ENCODE data around the gene CLMP. TPM values are rescaled to one million over a fixed set of nuclear protein-coding genes. Genes with fewer than 3 reads are reported as not detected.

CLMP gene
- total RNA-seq, 1 experiment from 2014 or later = 5.4 TPM

- BruUV-seq (replicated peaks) = no TSS peak
- no peak for DNase-seq
- H2AFZ ChIP-seq = no peak overlapping the region
- H3K27ac ChIP-seq = no peak overlapping the region
- H3K79me2 ChIP-seq (ENCODE audit: low read depth) = no peaks in the 10 kb centered on the region
- H3F3A ChIP-seq (ENCODE audit: insufficient read depth, low read depth) = no peaks in the 10 kb centered on the region
- no peaks in the 10 kb centered on the region for H3K36me3 ChIP-seq (ENCODE audit: low read depth)
- H3K9me3 ChIP-seq (ENCODE audit: insufficient read depth, low read depth) = no peaks in the 10 kb centered on the region
- CTCF ChIA-PET = interaction anchor here (0.7 kb wide), 1 partner anchor 258 kb away, joined by 3 read pairs; no protein-coding TSS in a partner anchor
- no peaks in the 10 kb centered on the region for H4K20me1 ChIP-seq (ENCODE audit: insufficient read depth)
- intact Hi-C loops (cut with micrococcal nuclease; ENCODE audit: unreplicated experiment) = no loop called here
- H3K9me2 ChIP-seq (ENCODE audit: insufficient read depth) = no peaks in the 10 kb centered on the region
- H3K4me3 ChIP-seq = no peak overlapping the region
- POLR2A ChIA-PET (ENCODE audit: unreplicated experiment) = no interaction called here
- H3K4me2 ChIP-seq = no peak overlapping the region
- TF ChIP-seq CTCF (conservative IDR thresholded peaks at IDR 0.05) (no peak), EZH2 (IDR thresholded peaks at IDR 0.05; ENCODE audit: low read depth) (no peak)
- no peaks in the 10 kb centered on the region for H3K4me1 ChIP-seq (replicated peaks; ENCODE audit: insufficient read depth)
- H3K27me3 ChIP-seq (ENCODE audit: insufficient read depth, low read depth) = no peaks in the 10 kb centered on the region
Measured at GRCh38 chr11:123030517-123030916, 164.5 kb downstream of the CLMP start.

GRCh38 chr11:123020968-123021367, 174.1 kb downstream of the CLMP start:
- H3K9me2 ChIP-seq (ENCODE audit: insufficient read depth) = no peaks in the 10 kb centered on the region
- no peaks in the 10 kb centered on the region for H3F3A ChIP-seq (ENCODE audit: insufficient read depth, low read depth)
- H3K4me1 ChIP-seq (replicated peaks; ENCODE audit: insufficient read depth) = peaks cover 5% of the 10 kb centered on the region; the same call in 1 of the 2 replicates
- no peaks in the 10 kb centered on the region for H3K27me3 ChIP-seq (ENCODE audit: insufficient read depth, low read depth)
- H3K4me3 ChIP-seq = no peak overlapping the region
- no peak overlapping the region for H3K27ac ChIP-seq
- H2AFZ ChIP-seq = peak overlapping the region; percentile 76; the same call in 1 of the 2 replicates
- no TSS peak for BruUV-seq (replicated peaks)
- intact Hi-C loops (cut with micrococcal nuclease; ENCODE audit: unreplicated experiment) = loop anchor here (1.0 to 5.0 kb wide), 2 partner anchors 109 to 225 kb away; no protein-coding TSS in a partner anchor
- ChIA-PET POLR2A (ENCODE audit: unreplicated experiment) (interaction anchor here (0.5 kb wide), 2 partner anchors 157 to 217 kb away, joined by 3 to 6 read pairs; no protein-coding TSS in a partner anchor), CTCF (interaction anchor here (0.6 to 1.8 kb wide), 11 partner anchors 13 to 547 kb away, joined by 3 to 19 read pairs (median 4); no protein-coding TSS in a partner anchor)
- no peak overlapping the region for H3K4me2 ChIP-seq
- H3K9me3 ChIP-seq (ENCODE audit: insufficient read depth, low read depth) = 0 out of 2 replicates have a peak, but pooled peaks cover 4% of the 10 kb centered on the region
- peak in 1 of 2 experiments; percentile 6 for DNase-seq
- no peaks in the 10 kb centered on the region for H3K36me3 ChIP-seq (ENCODE audit: low read depth)
- H4K20me1 ChIP-seq (ENCODE audit: insufficient read depth) = no peaks in the 10 kb centered on the region
- H3K79me2 ChIP-seq (ENCODE audit: low read depth) = no peaks in the 10 kb centered on the region
- peak; percentile 73 for TF ChIP-seq CTCF (conservative IDR thresholded peaks at IDR 0.05)
- no peak for TF ChIP-seq EZH2 (IDR thresholded peaks at IDR 0.05; ENCODE audit: low read depth)

Other genes with a start within 250 kb of the CLMP start
- not detected in 2 replicates for gene BSX, start 213.4 kb downstream of the CLMP start, total RNA-seq (2021)
- gene HSPA8, start 133.1 kb downstream of the CLMP start, total RNA-seq (2021) = 796 and 1,103 TPM in 2 replicates
- gene GRAMD1B, start 235.0 kb upstream of the CLMP start, total RNA-seq (2021) = 3.2 and 5.8 TPM in 2 replicates